Activated B cell treated with CpG ODN at 0.5 μM for 24 hours (primary cell): Measurements from ENCODE around the gene FNTB. TPM values are rescaled to one million over a fixed set of nuclear protein-coding genes. Genes with fewer than 3 reads are reported as not detected.
"Not testable (repeated sequence)": the region's sequence is repeated elsewhere in the genome, so short reads cannot be mapped to it uniquely, and the experiment has no call there.

Source experiments
- ATAC-seq: fragments of 200-7000 bp; cut with Tn5 transposase; one replicate; pipeline ENCODE4 v1.10.0; 2021; ENCODE audit warnings: low read depth, mild to moderate bottlenecking, moderate library complexity
- CTCF ChIA-PET: fragments of 350-600 bp; sonication (Branson Sonifier 250); formaldehyde crosslinking; loops from one replicate; lab custom pipeline; 2021; ENCODE audit warnings: antibody characterized with exemption; lab: Charles Lee
- POLR2A ChIA-PET: fragments of 350-600 bp; sonication (Branson Sonifier 250); formaldehyde crosslinking; loops from one replicate; lab custom pipeline; 2021; ENCODE audit warnings: antibody characterized with exemption; lab: Charles Lee
- DNase-seq: peaks from one replicate; pipeline ENCODE4 v3.0.0; 2022
- H3K27ac Mint-ChIP-seq: one replicate; pipeline ENCODE4 v1.8.0; 2020; ENCODE audit warnings: mixed read lengths
- H3K27me3 Mint-ChIP-seq: one replicate; pipeline ENCODE4 v1.8.0; 2021; ENCODE audit warnings: mixed read lengths
- H3K36me3 Mint-ChIP-seq: one replicate; pipeline ENCODE4 v1.8.0; 2021; ENCODE audit warnings: low read depth, mixed read lengths
- H3K4me1 Mint-ChIP-seq: one replicate; pipeline ENCODE4 v1.8.0; 2021; ENCODE audit warnings: mixed read lengths
- H3K4me3 Mint-ChIP-seq: one replicate; pipeline ENCODE4 v1.8.0; 2020; ENCODE audit warnings: mild to moderate bottlenecking, mixed read lengths
- H3K9me3 Mint-ChIP-seq: one replicate; pipeline ENCODE4 v1.8.0; 2020; ENCODE audit warnings: mixed read lengths
- CTCF ChIP-seq: fragments of 200-600 bp; IDR thresholded peaks from one replicate; pipeline ENCODE4 v1.8.0; 2022; ENCODE audit warnings: antibody characterized with exemption, mild to moderate bottlenecking
- intact Hi-C: fragments of 100-400 bp; cut with micrococcal nuclease; formaldehyde crosslinking; loops from one replicate; pipeline ENCODE4 v1.15.1; 2024
- total RNA-seq: library from RNA; stranded (reverse); gene quantifications from 2 replicates; pipeline ENCODE4 v1.2.3, GENCODE V29; 2022

The FNTB gene
- total RNA-seq, 1 donor from 2014 or later: 10.5 TPM

- no peaks in the 10 kb centered on the region for H3K9me3 Mint-ChIP-seq
- peaks cover 48% of the 10 kb centered on the region for H3K36me3 Mint-ChIP-seq
- ChIA-PET CTCF (no interaction called here), POLR2A (no interaction called here)
- TF ChIP-seq CTCF: no peak
- H3K27me3 Mint-ChIP-seq: no peaks in the 10 kb centered on the region
- H3K4me1 Mint-ChIP-seq: no peaks in the 10 kb centered on the region
- no peak overlapping the region for H3K27ac Mint-ChIP-seq
- ATAC-seq: no peak
- no peak for DNase-seq
- intact Hi-C loops: no loop called here
- H3K4me3 Mint-ChIP-seq: no peak overlapping the region
Observed at GRCh38 chr14:65025818-65026217, 39.1 kb downstream of the FNTB start.

- ChIA-PET POLR2A (no interaction called here), CTCF (no interaction called here)
- no peak for TF ChIP-seq CTCF
- no peaks in the 10 kb centered on the region for H3K27me3 Mint-ChIP-seq
- H3K4me3 Mint-ChIP-seq: no peak overlapping the region
- intact Hi-C loops: no loop called here
- no peak overlapping the region for H3K27ac Mint-ChIP-seq
- H3K4me1 Mint-ChIP-seq: no peaks in the 10 kb centered on the region
- DNase-seq (no peak), ATAC-seq (no peak)
- peaks cover 48% of the 10 kb centered on the region for H3K36me3 Mint-ChIP-seq
- no peaks in the 10 kb centered on the region for H3K9me3 Mint-ChIP-seq
Observed at GRCh38 chr14:65026526-65026925, 39.8 kb downstream of the FNTB start.

GRCh38 chr14:65027127-65027799, 40.6 kb downstream of the FNTB start:
- H3K4me3 Mint-ChIP-seq: no peak overlapping the region
- CTCF ChIA-PET: no interaction called here
- no peak for TF ChIP-seq CTCF
- no peaks in the 10 kb centered on the region for H3K4me1 Mint-ChIP-seq
- intact Hi-C loops: no loop called here
- ATAC-seq (no peak), DNase-seq (no peak)
- no peaks in the 10 kb centered on the region for H3K27me3 Mint-ChIP-seq
- H3K36me3 Mint-ChIP-seq: peaks cover 45% of the 10 kb centered on the region
- H3K9me3 Mint-ChIP-seq: no peaks in the 10 kb centered on the region
- POLR2A ChIA-PET: no interaction called here
- H3K27ac Mint-ChIP-seq: no peak overlapping the region

GRCh38 chr14:65028937-65029336, 42.2 kb downstream of the FNTB start:
- Mint-ChIP-seq H3K27ac (no peak overlapping the region), H3K36me3 (peaks cover 55% of the 10 kb centered on the region), H3K4me1 (no peaks in the 10 kb centered on the region), H3K9me3 (no peaks in the 10 kb centered on the region), H3K4me3 (no peak overlapping the region), H3K27me3 (no peaks in the 10 kb centered on the region)
- POLR2A ChIA-PET: no interaction called here
- DNase-seq (no peak), ATAC-seq (no peak)
- TF ChIP-seq CTCF: no peak
- CTCF ChIA-PET: no interaction called here
- intact Hi-C loops: no loop called here

- H3K27ac Mint-ChIP-seq, DNase-seq, H3K4me1 Mint-ChIP-seq, H3K27me3 Mint-ChIP-seq, intact Hi-C loops, ATAC-seq, H3K9me3 Mint-ChIP-seq, H3K4me3 Mint-ChIP-seq, CTCF ChIA-PET: not testable (repeated sequence)
- peaks cover 57% of the 10 kb centered on the region for H3K36me3 Mint-ChIP-seq
- POLR2A ChIA-PET: interaction anchor here (0.7 kb wide), 1 partner anchor 42 kb away, joined by 4 read pairs; no protein-coding TSS in a partner anchor
Observed at GRCh38 chr14:65031321-65031720, 44.6 kb downstream of the FNTB start.

- ATAC-seq (no peak), DNase-seq (no peak)
- H3K27ac Mint-ChIP-seq: no peak overlapping the region
- H3K4me1 Mint-ChIP-seq: no peaks in the 10 kb centered on the region
- POLR2A ChIA-PET: no interaction called here
- intact Hi-C loops: no loop called here
- H3K4me3 Mint-ChIP-seq: no peak overlapping the region
- H3K27me3 Mint-ChIP-seq: no peaks in the 10 kb centered on the region
- no peak for TF ChIP-seq CTCF
- H3K36me3 Mint-ChIP-seq: peaks cover 49% of the 10 kb centered on the region
- CTCF ChIA-PET: no interaction called here
- H3K9me3 Mint-ChIP-seq: no peaks in the 10 kb centered on the region
Observed at GRCh38 chr14:65032319-65032718, 45.6 kb downstream of the FNTB start.
